Measurements from ENCODE around the gene HSPB6.

GRCh38 chr19:35786299-35787160 is 29.7 kb upstream of the HSPB6 start:
- TF ChIP-seq CTCF (IDR thresholded peaks at IDR 0.05; ENCODE audit: low read depth, low read length, poor library complexity, severe bottlenecking) (no peak), EZH2phosphoT487 (IDR thresholded peaks at IDR 0.05; ENCODE audit: borderline replicate concordance, low read length) (no peak)

Measured in DOHH2 (cell line).